ENCODE measurements around the gene LFNG. TPM values are rescaled to one million over a fixed set of nuclear protein-coding genes. Genes with fewer than 3 reads are reported as not detected.

Gene LFNG
- total RNA-seq, 1 donor from 2014 or later: 36.8 TPM

- no peaks in the 10 kb centered on the region for H3K27me3 ChIP-seq
- H3K36me3 ChIP-seq: peaks cover 0 to 42% of the 10 kb centered on the region in 2 donors
- TF ChIP-seq POLR2A (IDR thresholded peaks at IDR 0.05) (no peak), POLR2AphosphoS5 (IDR thresholded peaks at IDR 0.05; ENCODE audit: insufficient read depth in 1 of 2, low read depth in 1 of 2) (no peak)
- TF ChIP-seq, protein P1, sequence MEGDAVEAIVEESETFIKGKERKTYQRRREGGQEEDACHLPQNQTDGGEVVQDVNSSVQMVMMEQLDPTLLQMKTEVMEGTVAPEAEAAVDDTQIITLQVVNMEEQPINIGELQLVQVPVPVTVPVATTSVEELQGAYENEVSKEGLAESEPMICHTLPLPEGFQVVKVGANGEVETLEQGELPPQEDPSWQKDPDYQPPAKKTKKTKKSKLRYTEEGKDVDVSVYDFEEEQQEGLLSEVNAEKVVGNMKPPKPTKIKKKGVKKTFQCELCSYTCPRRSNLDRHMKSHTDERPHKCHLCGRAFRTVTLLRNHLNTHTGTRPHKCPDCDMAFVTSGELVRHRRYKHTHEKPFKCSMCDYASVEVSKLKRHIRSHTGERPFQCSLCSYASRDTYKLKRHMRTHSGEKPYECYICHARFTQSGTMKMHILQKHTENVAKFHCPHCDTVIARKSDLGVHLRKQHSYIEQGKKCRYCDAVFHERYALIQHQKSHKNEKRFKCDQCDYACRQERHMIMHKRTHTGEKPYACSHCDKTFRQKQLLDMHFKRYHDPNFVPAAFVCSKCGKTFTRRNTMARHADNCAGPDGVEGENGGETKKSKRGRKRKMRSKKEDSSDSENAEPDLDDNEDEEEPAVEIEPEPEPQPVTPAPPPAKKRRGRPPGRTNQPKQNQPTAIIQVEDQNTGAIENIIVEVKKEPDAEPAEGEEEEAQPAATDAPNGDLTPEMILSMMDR (IDR thresholded peaks at IDR 0.05): no peak
- H3K4me3 ChIP-seq: no peak overlapping the region
- no peak overlapping the region for H3K27ac ChIP-seq
- no peak for DNase-seq (ENCODE audit: extremely low spot score in 2 of 2)
- no peaks in the 10 kb centered on the region for H3K9me3 ChIP-seq
- intact Hi-C loops (cut with DNase I): no loop called here
- H3K4me1 ChIP-seq: no peaks in the 10 kb centered on the region
Measured at GRCh38 chr7:2537981-2538851, 18.6 kb downstream of the LFNG start.

- intact Hi-C loops (cut with DNase I): no loop called here
- no peaks in the 10 kb centered on the region for H3K27me3 ChIP-seq
- no peak overlapping the region for H3K27ac ChIP-seq
- H3K9me3 ChIP-seq: no peaks in the 10 kb centered on the region
- H3K4me1 ChIP-seq: no peaks in the 10 kb centered on the region
- H3K36me3 ChIP-seq: peaks cover 0 to 52% of the 10 kb centered on the region in 2 donors
- DNase-seq (ENCODE audit: extremely low spot score in 2 of 2): no peak
- H3K4me3 ChIP-seq: no peak overlapping the region
- TF ChIP-seq, protein P1 (IDR thresholded peaks at IDR 0.05): no peak
- TF ChIP-seq POLR2AphosphoS5 (IDR thresholded peaks at IDR 0.05; ENCODE audit: insufficient read depth in 1 of 2, low read depth in 1 of 2) (no peak), POLR2A (IDR thresholded peaks at IDR 0.05) (no peak)
Measured at GRCh38 chr7:2539031-2539911, 19.7 kb downstream of the LFNG start.

DNA sequence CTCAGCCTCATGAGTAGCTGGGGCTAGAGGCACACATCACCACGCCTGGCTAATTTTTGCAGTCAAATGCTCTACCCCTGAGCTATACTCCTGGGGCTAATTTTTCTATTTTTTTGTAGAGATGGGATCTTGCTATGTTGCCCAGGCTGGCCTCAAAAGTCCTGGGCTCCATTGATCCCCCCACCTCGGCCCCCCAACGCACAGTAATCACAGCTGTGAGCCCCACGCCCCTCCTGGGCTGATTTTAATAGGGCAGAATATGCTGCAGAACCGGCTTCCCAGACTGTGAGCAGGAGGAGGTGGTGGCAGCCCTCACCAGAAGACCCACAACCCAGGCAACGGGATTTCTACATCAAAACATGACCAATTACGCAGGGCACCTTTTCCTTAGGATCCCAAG lies 20.6 kb downstream of the LFNG start:
- Histone ChIP-seq H3K9me3 (no peaks in the 10 kb centered on the region), H3K36me3 (peaks cover 3 to 59% of the 10 kb centered on the region in 2 donors)
- intact Hi-C loops (cut with DNase I): no loop called here

DNA sequence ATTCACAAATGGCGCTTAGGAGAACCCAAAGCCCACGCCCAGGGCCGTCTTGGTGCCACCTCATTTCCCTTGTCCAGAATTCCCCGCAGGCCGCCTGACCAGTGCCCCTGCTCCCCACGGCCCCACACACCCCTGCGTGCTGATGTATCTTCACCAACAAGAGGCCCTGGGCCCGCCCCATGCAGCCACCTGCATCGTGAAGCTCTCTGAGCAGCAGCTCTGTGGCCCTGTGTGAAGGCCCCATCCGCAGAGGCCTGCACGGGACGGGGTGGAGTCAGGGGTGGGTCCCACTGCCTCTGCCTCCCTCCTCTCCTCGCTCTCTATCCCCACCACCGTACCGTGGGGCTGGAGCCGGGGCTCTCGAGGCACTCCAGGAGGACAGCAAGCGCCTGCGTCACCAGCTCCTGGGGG lies 21.1 kb downstream of the LFNG start:
- H3K36me3 ChIP-seq: peaks cover 3 to 61% of the 10 kb centered on the region in 2 donors

More for the DNA sequence above, 20.6 kb downstream of the LFNG start:
- Histone ChIP-seq H3K27ac (no peak overlapping the region), H3K27me3 (no peaks in the 10 kb centered on the region), H3K4me3 (no peak overlapping the region), H3K4me1 (no peaks in the 10 kb centered on the region)
- no peak for DNase-seq (ENCODE audit: extremely low spot score in 2 of 2)
- TF ChIP-seq POLR2A (IDR thresholded peaks at IDR 0.05): no peak
- no peak for TF ChIP-seq POLR2AphosphoS5 (IDR thresholded peaks at IDR 0.05; ENCODE audit: insufficient read depth in 1 of 2, low read depth in 1 of 2)
- TF ChIP-seq, protein P1 (IDR thresholded peaks at IDR 0.05): no peak

More for the DNA sequence above, 21.1 kb downstream of the LFNG start:
- Histone ChIP-seq H3K27me3 (no peaks in the 10 kb centered on the region), H3K4me3 (no peak overlapping the region), H3K27ac (no peak overlapping the region), H3K4me1 (no peaks in the 10 kb centered on the region), H3K9me3 (no peaks in the 10 kb centered on the region)
- DNase-seq (ENCODE audit: extremely low spot score in 2 of 2): no peak
- no peak for TF ChIP-seq POLR2A (IDR thresholded peaks at IDR 0.05)
- TF ChIP-seq POLR2AphosphoS5 (IDR thresholded peaks at IDR 0.05; ENCODE audit: insufficient read depth in 1 of 2, low read depth in 1 of 2): no peak
- TF ChIP-seq, protein P1 (IDR thresholded peaks at IDR 0.05): no peak
- intact Hi-C loops (cut with DNase I): no loop called here

Data from vagina (tissue), 2 donors.